OCI-M2 (cell line): ENCODE measurements around the gene ASPN.

ENCODE experiments used
- DNase-seq: peaks from one replicate; lab custom pipeline; 2025; ENCODE audit not compliant: unreplicated experiment; lab: John Stamatoyannopoulos, UW

Gene ASPN

DNA sequence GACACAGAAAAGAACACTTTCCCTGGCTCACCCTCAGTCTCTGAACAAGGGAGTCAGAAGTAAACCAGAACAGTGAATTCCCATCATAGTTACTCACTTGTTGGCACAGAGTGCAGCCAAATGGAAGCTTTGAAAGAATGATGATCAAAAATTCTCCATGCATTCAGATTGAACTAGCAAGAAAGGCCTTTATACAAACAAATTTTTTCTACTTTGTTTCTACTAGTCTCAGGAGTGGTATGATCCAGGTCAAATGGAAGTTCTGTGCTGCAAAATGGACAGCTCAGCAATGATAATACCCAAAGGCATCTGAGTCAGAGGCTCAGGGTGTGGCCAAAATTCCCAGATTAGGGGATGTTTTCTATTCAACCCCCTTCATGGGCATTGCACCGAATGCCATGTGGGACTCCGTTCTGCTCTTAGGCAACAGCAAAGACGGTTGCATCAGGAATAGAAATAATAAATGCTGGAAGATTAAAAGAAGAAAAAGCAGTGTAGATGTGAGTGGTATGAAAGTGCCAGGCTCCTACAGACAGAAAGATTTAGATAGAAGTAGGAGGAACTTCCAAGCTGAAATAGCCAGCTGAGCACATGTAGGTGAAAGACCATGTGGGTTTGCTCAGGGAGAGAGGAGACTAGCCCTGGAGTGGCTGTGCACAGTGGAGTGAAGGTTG lies 24.0 kb upstream of the ASPN start:
- no peak for DNase-seq

DNA sequence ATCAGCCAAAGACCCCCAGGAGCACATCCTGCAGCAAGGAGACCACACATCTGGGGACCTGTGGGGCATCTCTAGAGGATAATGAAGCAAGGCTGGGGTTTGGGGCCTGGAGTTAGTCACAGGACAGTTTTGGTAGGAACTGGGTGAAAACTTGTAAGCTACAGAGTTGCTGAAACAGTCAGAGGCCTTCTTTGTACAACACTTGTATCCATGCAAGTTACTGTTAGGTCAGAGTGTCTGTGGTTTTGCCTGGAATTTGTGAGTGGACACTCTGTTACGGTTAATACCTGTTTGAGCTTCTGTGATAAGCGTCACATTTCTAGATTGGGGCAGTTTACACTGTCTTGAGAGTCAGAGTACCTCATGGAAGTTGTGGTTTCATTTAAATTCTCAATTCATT lies 22.6 kb upstream of the ASPN start:
- DNase-seq: no peak

DNA sequence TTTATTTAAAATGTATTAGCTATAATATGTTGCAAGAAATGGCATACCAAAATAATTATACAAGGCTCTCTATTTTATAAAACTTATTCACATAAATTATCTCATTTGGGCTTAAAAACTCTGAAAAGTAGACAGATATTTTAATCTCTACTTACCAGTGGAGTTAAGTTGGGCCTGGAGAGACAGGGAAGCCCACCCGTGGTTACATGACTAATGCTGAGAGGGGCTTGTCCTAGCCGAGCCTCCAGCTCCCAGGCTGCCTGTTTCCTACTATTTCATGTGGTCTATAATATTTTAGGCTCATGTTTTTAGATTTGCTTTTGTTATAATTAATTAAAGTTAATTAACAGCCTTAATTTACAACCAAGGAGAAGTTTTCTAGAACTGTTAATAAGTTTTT lies 20.9 kb upstream of the ASPN start:
- DNase-seq: no peak

DNA sequence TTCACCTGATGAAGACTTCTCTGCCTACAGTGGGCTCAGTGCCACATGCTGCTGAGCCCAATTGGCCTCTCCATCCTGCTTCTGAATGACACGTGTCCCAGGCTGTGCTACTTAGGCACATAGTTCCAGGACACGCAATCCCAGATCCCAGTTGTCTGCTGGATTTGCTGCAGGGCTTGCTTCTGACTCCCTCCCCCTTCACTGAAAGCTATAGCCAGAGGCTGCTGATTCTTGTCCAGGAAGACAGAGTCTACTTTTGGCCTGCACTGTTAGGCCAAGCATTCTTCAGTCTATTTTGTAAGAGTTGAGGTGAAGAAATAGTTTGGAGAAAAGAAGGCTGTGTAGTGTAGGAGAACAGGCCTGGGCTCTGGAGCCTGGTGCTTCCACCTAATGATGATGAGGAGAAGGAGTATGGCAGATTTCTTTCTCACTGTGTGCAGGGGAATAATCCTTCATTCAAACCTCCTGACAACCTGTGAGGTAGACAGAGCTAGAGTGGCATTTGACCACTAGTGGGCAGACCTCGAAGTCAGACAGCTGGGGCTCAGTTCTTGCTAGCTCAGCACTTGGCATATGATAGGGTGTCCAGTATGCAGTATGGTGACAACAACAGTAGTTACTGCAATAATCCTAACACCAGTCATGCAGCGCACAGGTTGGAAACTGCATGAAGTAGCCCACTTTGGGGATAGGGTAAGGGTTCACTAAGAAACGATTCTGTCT lies 19.5 kb upstream of the ASPN start:
- no peak for DNase-seq

DNA sequence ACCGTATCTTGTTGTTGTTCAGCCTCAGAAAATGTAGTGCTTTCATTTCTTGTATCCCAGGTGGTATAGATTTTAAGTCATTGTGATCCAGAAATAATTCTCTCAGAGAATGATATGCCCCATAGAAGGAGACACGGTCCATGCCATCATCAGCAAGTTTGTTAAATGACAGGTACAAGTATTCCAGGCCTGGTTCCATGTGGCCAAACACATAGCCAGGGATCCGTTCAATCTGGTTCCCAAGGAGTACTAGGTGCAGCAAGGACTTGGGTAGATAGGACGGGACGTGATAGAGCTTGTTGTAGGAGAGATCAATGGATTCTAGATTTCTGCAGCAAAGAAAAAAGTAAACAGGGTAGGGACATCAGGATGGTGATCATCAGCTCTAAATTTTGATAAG lies 18.4 kb upstream of the ASPN start:
- no peak for DNase-seq

DNA sequence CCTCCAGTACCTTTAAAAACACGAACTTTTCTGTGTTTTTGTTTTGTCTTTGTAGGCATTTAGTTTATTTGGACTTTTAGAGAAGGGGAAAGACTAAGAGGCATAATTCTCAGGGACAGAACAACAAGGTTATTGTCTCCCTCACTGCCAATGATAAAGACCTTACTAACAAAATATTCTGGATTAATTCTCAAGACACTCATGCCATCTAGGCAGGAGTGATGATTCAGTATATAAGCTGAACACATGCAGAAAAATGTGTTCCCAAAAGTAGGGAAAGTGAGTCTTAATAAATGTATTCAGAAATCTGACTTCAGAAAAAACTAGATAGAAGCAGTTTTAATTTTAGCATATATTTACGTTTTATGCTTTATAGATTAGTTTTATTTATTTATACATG lies 17.4 kb upstream of the ASPN start:
- DNase-seq: no peak

DNA sequence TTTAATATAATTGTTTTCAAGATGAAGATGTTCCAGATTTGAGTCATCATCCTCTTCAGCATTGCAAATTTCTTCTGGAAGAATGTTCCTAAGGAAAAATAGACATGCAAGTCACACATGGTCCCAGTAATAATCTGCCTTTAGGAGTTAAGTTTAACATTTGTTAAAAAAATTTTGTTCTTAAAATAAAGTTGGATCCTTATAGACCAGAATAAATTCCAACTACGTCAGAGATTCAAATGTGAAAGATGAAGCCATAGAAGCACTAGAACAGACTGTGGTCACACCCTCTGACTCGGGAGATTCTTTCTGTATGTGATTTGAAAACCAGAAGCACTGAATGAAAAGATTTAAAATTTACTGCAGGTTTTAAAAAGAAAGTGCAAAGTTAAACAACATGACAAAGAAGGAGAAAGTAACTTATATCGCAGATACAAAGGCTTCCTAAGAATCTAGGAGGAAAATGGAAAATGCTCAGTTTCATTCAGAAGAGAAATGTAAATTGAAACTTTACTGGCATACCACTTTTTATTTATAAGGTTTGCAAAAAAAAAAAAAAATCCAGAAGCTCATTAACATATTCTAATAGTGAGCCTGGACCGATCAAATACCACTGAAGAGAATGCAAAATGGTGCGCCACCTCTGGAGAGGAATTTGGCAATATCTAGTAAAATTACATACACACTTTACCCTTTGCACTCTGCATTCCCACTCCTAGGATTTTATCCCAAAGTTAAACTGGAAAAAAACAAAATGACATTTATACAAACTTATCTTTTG lies 14.3 kb upstream of the ASPN start:
- no peak for DNase-seq

DNA sequence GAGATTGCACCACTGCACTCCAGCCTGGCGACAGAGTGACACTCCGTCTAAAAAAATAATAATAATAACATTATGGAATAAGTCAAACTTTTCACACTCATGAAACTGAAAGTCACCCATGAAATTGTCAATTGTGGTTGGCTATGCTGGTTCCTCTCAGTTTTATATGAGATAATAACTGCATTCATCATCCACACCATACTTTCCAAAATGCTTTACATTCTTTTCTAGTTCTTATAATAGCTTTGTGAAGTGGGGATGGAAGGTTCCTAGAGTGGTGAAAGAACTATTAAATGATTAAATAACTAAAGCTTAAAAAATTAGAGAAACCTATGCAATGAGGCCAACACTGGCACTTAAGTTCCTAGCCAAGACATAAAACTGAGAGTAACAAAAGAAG lies 12.6 kb upstream of the ASPN start:
- no peak for DNase-seq

DNA sequence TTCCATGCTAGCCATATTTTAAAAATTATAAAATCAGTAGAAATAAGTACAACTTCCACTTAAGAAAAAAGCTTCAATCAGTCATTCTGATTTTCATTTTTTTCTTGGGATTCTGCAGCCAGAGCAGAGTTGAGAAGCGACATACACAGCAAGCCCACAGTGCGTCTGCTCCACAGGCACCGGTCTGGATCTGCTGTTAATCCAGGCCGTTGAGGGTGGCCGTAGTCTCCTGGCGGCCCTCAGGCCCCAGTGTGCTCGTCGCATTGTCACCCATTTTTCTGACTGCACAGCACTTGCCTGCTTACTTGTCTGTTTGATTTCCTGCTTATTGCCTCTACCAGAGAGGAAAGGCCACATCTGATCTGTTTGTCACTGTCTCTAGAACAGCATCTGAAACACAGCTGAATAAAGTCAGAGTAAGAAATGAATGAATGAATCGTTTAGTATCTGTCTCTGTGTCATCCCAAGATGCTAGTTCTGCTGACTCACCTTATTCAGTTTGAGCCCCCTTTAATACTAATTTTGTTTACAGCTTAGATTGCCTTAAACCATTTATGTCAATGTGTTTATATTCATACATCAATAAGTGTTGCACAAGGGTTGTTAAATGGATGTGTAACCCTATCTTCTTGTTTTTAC lies 11.6 kb upstream of the ASPN start:
- no peak for DNase-seq

DNA sequence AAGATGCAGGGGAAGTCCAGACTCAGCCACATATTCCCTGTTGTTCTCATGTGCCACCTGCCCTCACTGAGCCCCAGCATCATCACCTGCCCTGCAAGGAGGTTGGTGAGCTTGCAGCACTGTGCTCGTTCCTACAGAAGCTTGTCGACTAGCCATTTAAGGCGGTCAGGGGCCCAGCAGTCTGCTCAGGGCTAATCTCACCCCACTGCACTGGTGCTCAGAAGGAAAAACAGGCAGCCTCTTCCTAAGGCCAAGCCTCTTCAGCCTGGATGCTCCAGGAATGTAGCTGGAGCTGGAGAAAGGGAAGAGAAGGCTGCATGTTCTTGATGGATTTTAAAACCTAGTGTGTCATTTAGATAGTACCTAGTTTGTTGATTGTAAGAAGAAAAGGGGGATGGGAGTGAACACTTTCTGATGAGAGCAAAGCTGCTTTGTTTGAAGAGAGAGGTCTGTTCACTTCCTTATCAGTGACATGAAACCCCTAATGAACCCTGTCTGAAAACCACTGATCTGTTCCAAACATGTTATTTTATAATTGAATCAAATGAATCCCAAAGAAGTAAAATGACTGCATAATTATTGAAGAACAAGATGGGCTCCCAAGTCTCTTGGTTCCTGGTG lies 10.6 kb upstream of the ASPN start:
- no peak for DNase-seq

DNA sequence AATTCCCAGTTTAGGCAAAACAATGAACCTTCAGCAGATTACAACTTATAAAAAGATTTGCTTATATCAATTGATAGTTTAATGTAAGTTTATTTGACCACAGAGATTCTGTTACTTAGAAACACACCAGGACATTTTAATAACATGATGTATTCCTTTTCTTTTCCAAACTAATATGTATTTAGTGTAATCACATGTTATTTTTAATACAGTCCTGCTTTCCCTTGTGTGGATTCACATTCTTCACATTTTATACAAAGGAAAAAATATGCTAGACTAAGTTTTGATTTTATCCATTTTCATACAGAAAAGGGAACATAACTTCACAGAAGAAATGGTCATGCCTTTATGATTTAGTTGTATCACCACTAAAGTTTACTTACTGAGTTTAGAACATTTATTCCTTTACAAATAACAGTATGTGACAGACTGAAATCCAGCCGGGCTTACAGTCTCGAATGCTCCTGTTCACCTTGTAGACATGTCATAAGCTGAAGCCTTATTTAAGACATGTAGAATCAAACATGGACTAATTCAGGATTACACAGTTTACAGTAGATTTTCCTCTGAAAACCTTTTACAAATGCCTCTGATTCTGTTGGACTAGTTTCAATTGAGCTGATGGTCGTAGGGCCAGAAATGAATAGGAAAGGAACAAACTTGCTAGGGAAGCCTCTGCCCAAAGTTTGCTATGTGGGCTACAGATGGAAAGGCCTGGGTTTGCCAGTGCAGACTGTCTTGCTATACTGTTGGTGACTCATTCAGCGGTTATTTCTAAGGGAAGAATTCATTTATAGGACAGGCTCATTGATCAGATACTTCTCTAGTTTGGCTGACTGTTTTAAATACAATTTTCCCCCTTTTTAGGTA lies 6.6 kb upstream of the ASPN start:
- no peak for DNase-seq

DNA sequence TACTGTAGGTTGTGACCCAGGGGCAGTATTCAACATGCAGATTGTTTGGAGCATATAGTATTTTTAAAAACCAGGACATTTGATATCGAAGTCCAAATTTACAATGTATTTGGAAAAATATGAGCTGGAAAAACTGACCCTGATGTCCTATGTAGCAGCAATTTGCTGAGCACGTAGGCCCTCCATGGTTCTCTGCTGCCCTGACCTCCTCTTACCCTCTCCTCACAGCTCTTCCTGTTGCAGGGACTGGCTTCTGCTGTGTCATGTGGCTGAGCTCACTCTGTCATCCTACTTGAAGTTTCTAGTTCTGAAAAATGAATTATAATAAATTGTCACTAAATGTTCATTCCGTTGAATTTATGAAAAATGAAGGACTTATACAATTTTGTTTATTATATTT lies 4.1 kb upstream of the ASPN start:
- DNase-seq: no peak

DNA sequence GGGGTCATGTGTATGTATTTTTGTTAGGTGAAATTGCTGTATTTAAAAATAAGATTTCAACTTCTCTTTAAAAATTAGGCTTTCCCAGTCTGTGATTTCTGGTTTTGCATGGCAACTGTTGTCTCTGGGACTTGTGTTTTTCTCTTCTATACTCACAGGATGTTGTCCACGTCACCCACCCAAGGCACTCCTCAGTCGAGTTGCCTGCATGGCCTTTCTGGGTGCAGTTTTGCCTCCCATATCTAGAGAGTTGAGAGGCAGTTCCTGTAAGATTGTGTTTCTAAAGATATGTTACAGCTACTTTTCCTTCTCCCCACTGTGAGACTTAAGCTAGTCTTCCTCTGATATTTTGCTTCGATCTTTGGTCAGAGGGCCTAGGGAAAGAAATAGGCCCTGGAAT lies 2.3 kb upstream of the ASPN start:
- DNase-seq: no peak

DNA sequence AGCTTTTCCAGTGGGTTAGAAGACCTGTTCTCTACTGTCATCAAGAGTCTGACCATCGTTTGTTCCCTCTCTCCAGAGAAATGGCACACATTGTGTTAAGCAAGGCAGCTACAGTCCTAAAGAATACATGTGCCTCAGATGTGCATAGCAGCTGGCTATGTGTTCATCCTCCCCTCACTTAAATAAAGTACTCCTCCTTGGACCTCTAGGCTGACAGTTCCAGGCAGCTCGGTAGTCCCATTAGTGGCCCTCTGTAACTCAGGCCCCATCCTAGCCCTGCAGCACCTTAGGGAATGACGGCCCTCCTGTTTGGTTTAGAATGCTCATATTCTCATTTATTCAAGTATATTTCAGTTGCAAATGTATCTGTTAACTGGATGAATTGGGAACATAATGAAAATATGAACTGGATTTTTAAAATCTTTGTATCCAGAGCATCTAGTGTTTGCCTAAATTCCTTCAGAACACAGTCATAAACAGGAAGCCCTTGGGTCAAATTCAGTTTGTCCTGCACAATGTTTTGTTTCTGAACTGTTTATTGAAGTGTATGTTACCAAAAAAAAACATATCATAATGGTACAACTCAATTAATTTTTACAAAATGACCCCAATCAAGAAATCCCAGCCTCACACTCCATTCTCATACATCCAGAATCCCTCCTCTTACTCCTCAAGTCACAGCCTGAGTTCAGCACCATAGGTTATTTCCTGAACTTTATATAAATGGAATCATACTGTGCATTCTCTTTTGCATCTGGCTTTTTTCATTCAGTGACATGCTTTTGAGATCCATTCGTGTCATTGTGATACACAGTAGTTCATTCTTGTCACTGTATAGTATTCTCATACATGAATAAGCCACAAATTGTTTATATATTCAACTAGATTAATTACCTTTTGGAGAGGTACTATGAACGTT lies 1.6 kb upstream of the ASPN start:
- no peak for DNase-seq

DNA sequence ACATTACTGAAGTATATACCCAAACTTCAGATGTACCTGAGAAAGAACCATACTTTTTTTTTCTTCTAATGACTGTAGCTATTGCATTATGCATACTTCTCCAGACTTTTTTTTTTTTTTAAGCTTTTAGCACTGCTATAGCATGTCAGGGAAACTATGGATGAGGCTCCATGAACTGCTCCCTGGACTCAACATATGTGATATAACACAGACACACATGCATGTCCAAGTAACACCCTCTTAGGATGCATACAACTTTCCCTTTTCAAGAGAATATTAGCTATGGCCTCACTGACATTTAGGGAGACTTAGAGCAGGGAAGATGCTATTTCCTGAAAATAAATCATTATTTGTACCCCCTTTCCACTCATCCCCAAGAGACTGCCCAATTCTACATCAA lies 499 bp upstream of the ASPN start:
- no peak for DNase-seq

DNA sequence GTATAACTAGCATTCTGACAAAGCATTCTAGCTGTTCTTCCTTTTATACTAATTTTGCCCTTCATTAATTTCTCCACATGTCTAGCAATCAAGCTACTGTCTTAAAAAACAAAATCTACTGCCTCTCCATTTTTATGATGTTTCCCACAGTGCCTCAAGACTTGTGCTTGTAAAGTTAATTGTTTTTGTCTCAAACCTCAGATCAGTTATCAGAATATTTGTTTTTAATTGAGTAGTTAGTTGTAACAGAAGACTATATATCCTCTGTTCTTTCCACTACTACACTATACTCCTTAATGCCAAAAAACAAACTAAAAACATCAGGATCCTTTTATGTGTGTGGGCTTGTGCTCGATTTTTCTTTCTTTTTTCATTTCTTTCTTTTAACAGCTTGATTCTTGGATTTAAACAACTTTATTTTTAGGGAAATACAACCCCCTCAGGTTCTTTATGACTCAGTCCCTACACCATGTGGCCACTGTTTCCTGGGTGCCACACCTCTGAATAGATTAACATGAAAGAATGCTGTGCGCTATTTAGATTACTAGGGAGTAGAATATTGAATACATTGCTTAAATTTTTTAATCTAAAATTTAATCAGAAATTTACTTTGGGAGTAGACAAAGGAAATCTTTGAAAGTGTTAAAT lies 1.2 kb downstream of the ASPN start:
- DNase-seq: no peak

DNA sequence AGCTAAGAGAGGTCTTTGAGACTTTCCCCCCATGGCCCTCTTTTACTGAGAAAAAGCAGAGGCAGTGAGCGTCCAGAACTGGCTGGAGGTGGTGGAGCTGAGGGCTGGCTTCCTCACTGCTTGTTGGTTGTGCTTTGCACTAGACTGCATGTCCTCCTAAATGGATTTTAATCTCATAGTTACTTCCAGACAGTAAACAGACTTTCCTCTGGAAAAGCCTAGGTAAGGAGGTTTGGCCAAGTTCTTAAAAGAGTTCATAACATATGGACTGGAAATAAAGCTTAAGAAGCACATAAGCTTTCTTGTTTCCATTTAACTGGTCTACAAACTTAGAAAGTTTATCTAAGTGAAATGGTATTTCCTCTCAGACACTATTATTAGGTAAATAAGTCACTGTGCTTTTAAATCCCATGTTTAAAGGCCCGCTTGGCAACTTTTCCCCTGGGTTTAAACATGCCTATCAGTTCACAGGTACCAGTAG lies 2.0 kb downstream of the ASPN start:
- DNase-seq: no peak

DNA sequence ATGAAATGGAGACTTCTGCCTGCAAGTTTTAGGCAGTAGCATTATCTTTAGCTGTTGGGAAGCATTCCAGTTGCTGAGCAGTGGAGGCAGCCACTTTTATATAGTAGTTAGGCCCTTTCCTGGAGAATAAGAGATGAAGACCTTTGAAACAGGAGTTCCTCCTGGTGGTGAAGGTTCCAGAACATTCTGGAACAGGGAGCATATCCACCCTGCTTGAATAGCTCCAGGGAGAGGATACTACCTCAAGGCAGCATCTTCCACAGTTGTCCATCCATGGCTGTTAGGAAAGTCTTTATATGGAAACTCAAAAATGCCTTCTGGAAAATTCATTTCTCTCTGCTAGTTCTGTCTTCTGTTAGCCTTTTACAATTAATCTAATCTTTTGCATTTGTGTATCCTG lies 3.0 kb downstream of the ASPN start:
- DNase-seq: no peak

DNA sequence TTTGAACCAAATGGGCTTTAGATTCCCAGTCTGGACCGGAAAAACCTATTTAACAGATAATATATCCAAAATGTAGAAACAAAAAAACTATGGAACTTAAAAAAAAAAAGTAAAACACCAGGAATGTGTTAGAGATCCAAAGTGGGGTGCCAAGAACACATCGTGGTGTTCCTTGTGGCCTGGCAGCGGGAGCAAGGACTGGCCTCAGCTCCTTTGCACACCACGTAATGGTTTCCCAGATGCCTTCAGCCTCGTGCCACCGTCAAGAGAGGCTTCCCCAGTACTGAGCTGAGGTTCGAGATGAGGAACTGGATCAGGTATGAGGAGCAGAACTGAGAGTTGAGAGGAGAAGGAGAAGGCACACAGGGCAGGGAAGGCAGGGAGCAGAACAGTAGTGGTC lies 3.5 kb downstream of the ASPN start:
- DNase-seq: no peak
